HG02610 (cell line): ENCODE data around the gene ATRNL1.

Source experiments
- ATAC-seq: cut with Tn5 transposase; IDR thresholded peaks from one replicate; pipeline ENCODE4 v1.9.1; 2021; ENCODE audit warnings: mild to moderate bottlenecking, moderate library complexity; ENCODE audit not compliant: unreplicated experiment

ATRNL1 gene

GRCh38 chr10:115942101-115942500 lies 848.9 kb downstream of the ATRNL1 start:
- ATAC-seq, result no peak

GRCh38 chr10:115944538-115944937 lies 851.4 kb downstream of the ATRNL1 start:
- ATAC-seq, result no peak

GRCh38 chr10:115945701-115946445 lies 852.7 kb downstream of the ATRNL1 start:
- no peak for ATAC-seq

GRCh38 chr10:115947104-115947503 lies 853.9 kb downstream of the ATRNL1 start:
- ATAC-seq, result no peak

GRCh38 chr10:115948465-115948864 lies 855.3 kb downstream of the ATRNL1 start:
- ATAC-seq, result no peak

GRCh38 chr10:115949282-115949844 lies 856.2 kb downstream of the ATRNL1 start:
- ATAC-seq, result no peak

GRCh38 chr10:115950320-115950719 lies 857.2 kb downstream of the ATRNL1 start:
- ATAC-seq, result no peak

GRCh38 chr10:115951242-115951641 lies 858.1 kb downstream of the ATRNL1 start:
- ATAC-seq, result no peak

- ATAC-seq, result no peak
Observed at GRCh38 chr10:115953281-115953680, 860.1 kb downstream of the ATRNL1 start.

GRCh38 chr10:115953968-115954367 lies 860.8 kb downstream of the ATRNL1 start:
- no peak for ATAC-seq

- ATAC-seq, result no peak
Observed at GRCh38 chr10:115956225-115957011, 863.3 kb downstream of the ATRNL1 start.

GRCh38 chr10:115957012-115957399 lies 863.8 kb downstream of the ATRNL1 start:
- no peak for ATAC-seq

GRCh38 chr10:115957786-115958442 lies 864.7 kb downstream of the ATRNL1 start:
- ATAC-seq, result no peak

GRCh38 chr10:115963848-115964247 lies 870.7 kb downstream of the ATRNL1 start:
- no peak for ATAC-seq

- ATAC-seq, result no peak
Observed at GRCh38 chr10:115964827-115965226, 871.7 kb downstream of the ATRNL1 start.

- ATAC-seq, result no peak
Observed at GRCh38 chr10:115965376-115965775, 872.2 kb downstream of the ATRNL1 start.

- ATAC-seq, result no peak
Observed at GRCh38 chr10:115968236-115968635, 875.1 kb downstream of the ATRNL1 start.

GRCh38 chr10:115969591-115969990 lies 876.4 kb downstream of the ATRNL1 start:
- no peak for ATAC-seq

- ATAC-seq, result no peak
Observed at GRCh38 chr10:115971921-115972320, 878.8 kb downstream of the ATRNL1 start.

- no peak for ATAC-seq
Observed at GRCh38 chr10:115972426-115972825, 879.3 kb downstream of the ATRNL1 start.

GRCh38 chr10:115974351-115974750 lies 881.2 kb downstream of the ATRNL1 start:
- no peak for ATAC-seq
